BJ (cell line): ENCODE data around the gene SEZ6. TPM values are rescaled to one million over a fixed set of nuclear protein-coding genes. Genes with fewer than 3 reads are reported as not detected.

Experiments used
- CTCF ChIA-PET: fragments of 350-600 bp; formaldehyde crosslinking; extraction: SDS; loops from one replicate; lab custom pipeline; 2021; ENCODE audit warnings: antibody characterized with exemption, inconsistent platforms; lab: Yijun Ruan, JAX
- POLR2A ChIA-PET: fragments of 300-600 bp; sonication (Branson Sonifier 250); formaldehyde crosslinking; extraction: SDS; loops from one replicate; lab custom pipeline; 2021; ENCODE audit warnings: antibody characterized with exemption; lab: Charles Lee
- DNase-seq: peaks from one replicate; pipeline ENCODE4 v3.0.0-alpha.2; 2011; ENCODE audit warnings: low read depth
- H3K27me3 ChIP-seq: 2 replicates; pipeline ENCODE4 v1.6.0; 2011; ENCODE audit warnings: low read length; ENCODE audit not compliant: control insufficient read depth, insufficient read depth
- H3K36me3 ChIP-seq: 2 replicates; pipeline ENCODE4 v1.5.1; 2011; ENCODE audit warnings: low read length; ENCODE audit not compliant: control insufficient read depth, insufficient read depth
- H3K4me3 ChIP-seq: 2 replicates; pipeline ENCODE4 v1.5.1; 2011; ENCODE audit warnings: low read depth, mild to moderate bottlenecking, control low read depth, low read length
- polyA plus RNA-seq: library from polyadenylated mRNA; depleted of rRNA; stranded (reverse); fragments of >200 nt; gene quantifications from 2 replicates; pipeline ENCODE4 v1.2.3, GENCODE V29; 2011
- TF ChIP-seq, protein P1 (sequence below): IDR thresholded peaks from 2 replicates; pipeline ENCODE4 v1.5.1; 2011; ENCODE audit warnings: low read depth, mild to moderate bottlenecking, control low read depth, inconsistent platforms, low read length, moderate library complexity; ENCODE audit not compliant: insufficient read depth

Gene SEZ6
- polyA plus RNA-seq, 1 experiment, result not detected

DNA sequence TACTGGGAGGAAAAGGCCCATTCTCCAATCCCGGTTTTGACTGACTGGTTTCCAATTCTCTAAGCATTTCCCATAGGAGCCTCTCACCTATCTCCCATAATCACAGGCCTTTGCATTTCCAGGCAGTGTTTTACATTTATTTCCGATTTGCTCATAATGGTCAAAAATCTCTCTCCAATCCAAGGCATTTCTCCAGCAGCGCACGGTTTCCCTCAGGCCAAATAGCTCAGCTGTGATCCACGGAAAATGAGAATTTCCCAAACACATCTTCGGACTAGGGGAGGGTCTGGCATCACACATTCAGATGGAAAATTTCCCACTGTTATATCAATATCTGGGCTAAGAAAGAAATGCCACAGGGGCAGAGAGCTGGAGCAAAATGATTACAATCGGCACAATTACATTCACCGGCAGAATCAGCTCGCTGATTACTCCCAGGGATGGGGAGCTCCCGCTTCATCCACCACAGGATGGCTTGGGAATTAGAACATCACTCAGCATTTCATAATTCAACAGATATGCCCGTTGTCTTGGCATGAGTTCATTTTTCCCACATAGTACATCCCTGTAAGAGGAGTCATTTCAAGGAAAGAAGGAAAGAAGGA, 43.8 kb upstream of the SEZ6 start:
- DNase-seq, result no peak
- ChIA-PET POLR2A (no interaction called here), CTCF (interaction anchor here (1.5 kb wide), 1 partner anchor 19 kb away, joined by 3 read pairs; no protein-coding TSS in a partner anchor)
- Histone ChIP-seq H3K27me3 (peaks cover 14% of the 10 kb centered on the region), H3K36me3 (no peaks in the 10 kb centered on the region), H3K4me3 (no peak overlapping the region)
- TF ChIP-seq, protein P1, sequence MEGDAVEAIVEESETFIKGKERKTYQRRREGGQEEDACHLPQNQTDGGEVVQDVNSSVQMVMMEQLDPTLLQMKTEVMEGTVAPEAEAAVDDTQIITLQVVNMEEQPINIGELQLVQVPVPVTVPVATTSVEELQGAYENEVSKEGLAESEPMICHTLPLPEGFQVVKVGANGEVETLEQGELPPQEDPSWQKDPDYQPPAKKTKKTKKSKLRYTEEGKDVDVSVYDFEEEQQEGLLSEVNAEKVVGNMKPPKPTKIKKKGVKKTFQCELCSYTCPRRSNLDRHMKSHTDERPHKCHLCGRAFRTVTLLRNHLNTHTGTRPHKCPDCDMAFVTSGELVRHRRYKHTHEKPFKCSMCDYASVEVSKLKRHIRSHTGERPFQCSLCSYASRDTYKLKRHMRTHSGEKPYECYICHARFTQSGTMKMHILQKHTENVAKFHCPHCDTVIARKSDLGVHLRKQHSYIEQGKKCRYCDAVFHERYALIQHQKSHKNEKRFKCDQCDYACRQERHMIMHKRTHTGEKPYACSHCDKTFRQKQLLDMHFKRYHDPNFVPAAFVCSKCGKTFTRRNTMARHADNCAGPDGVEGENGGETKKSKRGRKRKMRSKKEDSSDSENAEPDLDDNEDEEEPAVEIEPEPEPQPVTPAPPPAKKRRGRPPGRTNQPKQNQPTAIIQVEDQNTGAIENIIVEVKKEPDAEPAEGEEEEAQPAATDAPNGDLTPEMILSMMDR, result no peak

DNA sequence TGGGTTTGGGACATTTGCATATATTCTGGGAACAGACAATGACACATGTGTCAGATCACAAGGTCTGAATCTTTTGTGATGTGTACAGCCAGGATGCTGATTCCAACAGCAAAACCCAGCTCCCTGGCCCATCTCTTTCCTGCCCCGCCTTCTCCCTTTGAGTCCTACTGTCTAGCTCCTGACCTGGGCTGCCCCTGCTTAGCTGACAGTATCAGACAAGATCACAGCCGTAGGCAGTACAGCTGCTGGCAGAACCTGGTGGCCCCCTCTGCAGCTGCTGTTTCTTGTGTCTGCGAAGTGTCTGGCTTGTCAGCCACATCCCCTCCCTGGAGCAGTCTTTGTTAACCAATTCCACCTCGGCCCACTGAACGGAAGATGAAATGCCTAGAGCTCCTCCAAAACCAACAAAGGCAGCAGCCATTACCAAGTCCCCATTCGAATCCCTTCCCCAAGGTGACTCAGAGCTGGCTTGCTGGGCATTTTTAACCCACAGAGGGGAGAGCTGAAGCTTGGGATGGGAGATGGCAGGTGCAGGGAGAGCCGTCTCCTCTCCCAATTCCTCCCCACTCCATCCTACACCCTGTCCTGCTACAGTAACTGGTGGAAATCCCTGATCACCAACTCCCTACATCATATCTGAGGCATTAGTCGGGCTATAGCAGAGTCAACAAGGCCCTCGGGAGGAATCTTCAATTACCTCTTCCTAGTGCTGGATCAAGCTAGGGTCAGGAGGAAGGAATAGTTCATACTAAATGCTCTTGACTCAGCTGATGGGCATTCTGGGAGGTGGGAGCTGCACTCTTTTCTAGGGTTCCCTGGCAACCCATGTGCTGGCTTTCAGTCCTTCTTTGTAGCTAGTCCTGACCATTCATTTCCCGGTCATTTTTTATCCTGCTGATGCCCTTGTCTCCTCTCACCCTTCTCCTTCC, 42.9 kb upstream of the SEZ6 start:
- no peaks in the 10 kb centered on the region for H3K36me3 ChIP-seq
- H3K4me3 ChIP-seq, result no peak overlapping the region
- H3K27me3 ChIP-seq, result peaks cover 12% of the 10 kb centered on the region
- POLR2A ChIA-PET, result no interaction called here
- TF ChIP-seq, protein P1, result no peak
- CTCF ChIA-PET, result interaction anchor here (1.0 to 1.6 kb wide), 4 partner anchors 20 to 67 kb away, joined by 3 to 7 read pairs (median 4); no protein-coding TSS in a partner anchor
- DNase-seq, result no peak

DNA sequence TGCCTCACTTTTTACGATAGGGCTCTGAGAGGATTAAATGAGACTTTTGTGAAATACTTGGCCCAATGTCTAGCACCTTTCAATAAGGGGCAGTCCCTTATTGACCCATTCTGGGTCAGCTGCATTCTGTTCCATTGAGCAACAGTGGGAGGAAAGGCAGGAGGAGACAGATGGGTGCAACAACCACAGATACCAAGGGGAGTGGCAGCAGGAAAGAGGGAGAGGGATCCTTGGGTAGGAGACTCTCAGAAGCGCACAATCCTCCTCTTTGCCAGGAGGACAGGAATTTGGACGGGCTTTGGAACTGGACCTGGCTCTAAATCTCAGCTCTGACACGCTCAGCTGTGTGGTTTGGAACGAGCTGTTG, 40.6 kb upstream of the SEZ6 start:
- no peak overlapping the region for H3K4me3 ChIP-seq
- TF ChIP-seq, protein P1, result no peak
- DNase-seq, result no peak
- ChIA-PET CTCF (no interaction called here), POLR2A (no interaction called here)
- H3K27me3 ChIP-seq, result peaks cover 13% of the 10 kb centered on the region
- no peaks in the 10 kb centered on the region for H3K36me3 ChIP-seq

DNA sequence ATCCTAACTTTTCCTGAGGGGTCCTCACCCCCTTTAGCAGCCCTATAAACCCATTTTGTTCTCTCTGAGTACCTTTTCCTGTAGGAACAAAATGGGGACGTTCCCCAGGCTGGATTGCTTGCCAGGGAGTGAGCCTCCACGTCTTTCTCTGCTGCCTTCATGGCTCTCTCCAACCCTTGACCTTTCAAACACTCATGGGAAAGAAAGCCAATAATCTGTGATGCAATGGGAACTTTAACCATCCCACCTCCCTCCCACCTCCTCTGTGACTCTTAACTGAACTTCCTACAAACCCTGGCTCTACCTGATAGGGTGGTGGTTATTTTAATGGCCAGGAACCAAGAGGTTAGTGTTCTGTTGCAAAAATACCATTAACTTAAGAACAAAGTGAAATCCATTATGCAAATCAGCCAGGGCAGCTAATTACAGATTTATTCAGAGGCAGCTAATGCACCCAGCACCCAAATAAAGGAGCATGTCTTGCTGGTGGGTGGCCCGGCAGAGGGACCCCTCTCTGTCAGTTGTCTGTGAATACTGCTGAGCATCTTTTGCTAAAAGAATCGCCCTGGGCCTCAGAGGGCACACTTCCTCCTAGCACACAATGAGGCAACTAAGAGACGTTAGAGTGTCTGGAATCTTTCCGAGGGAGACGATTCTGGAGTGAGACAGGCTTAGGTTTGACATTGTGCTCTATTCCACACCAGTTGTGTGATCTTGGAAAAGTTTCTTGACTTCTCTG, 40.1 kb upstream of the SEZ6 start:
- POLR2A ChIA-PET, result no interaction called here
- H3K36me3 ChIP-seq, result no peaks in the 10 kb centered on the region
- TF ChIP-seq, protein P1, result no peak
- H3K27me3 ChIP-seq, result peaks cover 13% of the 10 kb centered on the region
- CTCF ChIA-PET, result no interaction called here
- DNase-seq, result no peak
- no peak overlapping the region for H3K4me3 ChIP-seq

DNA sequence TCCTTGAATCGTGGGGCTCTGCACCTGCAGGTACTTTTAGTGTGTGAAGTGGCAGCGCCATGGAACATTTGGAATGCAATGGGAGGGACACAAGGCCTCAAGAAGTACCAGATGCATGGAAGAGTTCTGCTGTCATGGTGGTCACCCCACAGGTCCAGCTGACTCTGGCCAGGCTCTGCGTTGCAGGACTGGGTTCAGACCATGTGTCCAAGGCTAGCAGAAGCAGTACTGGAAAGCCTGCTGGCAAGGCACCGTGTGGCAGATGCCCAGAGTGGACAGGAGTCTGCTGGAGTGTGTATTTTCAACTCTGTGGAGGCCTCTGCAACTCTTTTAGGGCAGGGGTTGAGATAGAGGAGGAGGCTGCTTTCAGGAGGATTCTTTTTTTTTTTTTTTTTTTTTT, 39.2 kb upstream of the SEZ6 start:
- ChIA-PET CTCF (no interaction called here), POLR2A (no interaction called here)
- TF ChIP-seq, protein P1, result no peak
- peaks cover 11% of the 10 kb centered on the region for H3K27me3 ChIP-seq
- no peaks in the 10 kb centered on the region for H3K36me3 ChIP-seq
- no peak for DNase-seq
- H3K4me3 ChIP-seq, result no peak overlapping the region
